K562 (cell line): Measurements from ENCODE around the gene HTR1D.

Experiments
- CREM ChIP-seq: IDR thresholded peaks from 2 replicates; pipeline ENCODE4 v1.6.1; 2014; ENCODE audit warnings: antibody characterized with exemption, low read depth
- EZH2 ChIP-seq: IDR thresholded peaks from 2 replicates; pipeline ENCODE4 v1.6.1; 2012; ENCODE audit warnings: low read depth, mild to moderate bottlenecking, inconsistent platforms, low read length, borderline replicate concordance
- RCOR1 ChIP-seq, 2 experiments: IDR thresholded peaks; 2 replicates each; pipeline ENCODE4 v1.6.1; 2012; ENCODE audit warnings: low read depth in 2 of 2, low read length in 2 of 2, borderline replicate concordance in 1 of 2, improper control_type of control experiment in 1 of 2

- TF ChIP-seq CREM (no peak), RCOR1 (IDR thresholded peaks at IDR 0.05; ENCODE audit: borderline replicate concordance in 1 of 2, low read depth in 2 of 2, low read length in 2 of 2) (no peak), EZH2 (no peak)
Observed at GRCh38 chr1:23150742-23151141, 66.6 kb downstream of the HTR1D start.
